Measurements from ENCODE around the gene CCDC148.

The CCDC148 gene

DNA sequence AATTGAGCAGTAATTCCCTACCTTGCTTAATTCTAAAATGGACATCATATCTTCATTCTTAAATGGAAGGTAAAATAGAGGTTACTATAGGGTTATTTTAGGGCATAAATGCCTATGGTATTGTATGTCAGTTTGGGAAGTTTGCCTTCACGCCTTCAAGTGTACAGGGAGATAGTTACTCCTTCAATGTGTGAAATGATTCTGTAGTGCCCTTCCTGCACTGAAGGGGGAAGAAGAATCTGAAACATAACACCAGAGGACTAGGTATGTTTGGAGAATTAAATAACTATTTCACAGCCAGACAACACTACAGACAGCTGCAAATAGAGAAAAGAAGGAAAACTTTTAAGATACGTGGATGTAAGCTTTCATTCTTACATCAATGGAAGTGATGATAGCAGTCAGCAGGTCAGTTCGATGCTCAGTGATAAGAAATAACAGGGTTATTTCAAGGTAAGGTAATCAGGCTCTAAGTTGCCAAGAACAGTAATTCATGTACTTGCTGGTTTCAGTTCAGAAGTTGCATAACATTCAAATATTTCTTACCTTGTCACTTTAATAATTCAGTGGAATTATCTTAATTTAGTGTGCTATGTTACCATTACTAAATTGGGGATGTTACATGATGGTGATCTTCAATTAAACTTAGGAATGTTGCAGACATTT is 4.2 kb upstream of the CCDC148 start:
- no peak overlapping the region for H3K4me3 ChIP-seq (ENCODE audit: low read depth in 1 of 2, low read length in 1 of 2)
- H3K4me1 ChIP-seq (ENCODE audit: control insufficient read depth in 1 of 2, insufficient read depth in 1 of 2, low read depth in 1 of 2, low read length in 1 of 2) = peaks cover 37 to 38% of the 10 kb centered on the region in 2 experiments
- no peaks in the 10 kb centered on the region for H3K36me3 ChIP-seq
- no peak overlapping the region for H3K27ac ChIP-seq
- H3K9me3 ChIP-seq = no peaks in the 10 kb centered on the region
- no peaks in the 10 kb centered on the region for H3K27me3 ChIP-seq
- TF ChIP-seq CTCF (IDR thresholded peaks at IDR 0.05) = no peak

DNA sequence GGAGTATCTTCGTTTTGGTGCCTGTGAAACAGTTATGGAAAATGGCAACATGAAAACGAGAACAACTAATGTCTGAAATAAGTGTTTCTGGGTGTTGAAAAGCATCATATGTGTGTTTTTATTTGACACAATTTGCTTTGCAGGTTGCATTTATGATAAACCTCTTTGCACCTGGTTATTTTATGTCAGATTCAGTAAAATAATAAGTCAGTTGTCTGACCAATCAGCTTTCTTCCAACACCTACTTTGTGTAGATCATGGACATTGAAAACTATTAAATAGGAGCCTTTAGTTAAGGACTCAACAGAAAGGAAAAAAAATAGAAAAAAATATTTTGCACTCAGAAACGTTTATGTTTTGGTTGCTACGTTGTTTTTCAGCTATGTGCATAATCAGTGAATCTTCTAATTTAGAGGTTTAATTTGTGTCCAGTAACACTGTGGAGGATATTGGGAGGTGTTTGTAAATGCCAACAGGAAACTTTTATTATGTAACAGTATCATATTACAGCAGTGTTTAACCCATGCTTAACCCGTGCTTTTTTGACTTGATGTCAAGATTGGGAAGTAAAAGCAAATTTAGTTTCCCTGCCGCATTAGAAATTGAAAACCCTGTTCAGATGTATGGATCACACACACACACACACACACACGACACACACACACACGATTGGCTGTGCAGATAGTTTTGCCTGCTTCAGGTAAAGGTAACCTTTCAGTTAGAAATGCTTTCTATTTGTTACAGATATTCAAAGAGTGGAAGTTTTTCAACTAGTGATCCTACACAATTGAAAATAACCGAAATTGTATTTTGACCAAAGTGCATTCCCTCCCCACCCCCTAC is 2.8 kb upstream of the CCDC148 start:
- Histone ChIP-seq H3K4me3 (ENCODE audit: low read depth in 1 of 2, low read length in 1 of 2) (no peak overlapping the region), H3K4me1 (ENCODE audit: control insufficient read depth in 1 of 2, insufficient read depth in 1 of 2, low read depth in 1 of 2, low read length in 1 of 2) (peaks cover 37 to 39% of the 10 kb centered on the region in 2 experiments), H3K27ac (peak overlapping the region; percentile 9), H3K9me3 (no peaks in the 10 kb centered on the region), H3K36me3 (no peaks in the 10 kb centered on the region), H3K27me3 (peaks cover 12% of the 10 kb centered on the region)
- TF ChIP-seq CTCF (IDR thresholded peaks at IDR 0.05) = no peak

DNA sequence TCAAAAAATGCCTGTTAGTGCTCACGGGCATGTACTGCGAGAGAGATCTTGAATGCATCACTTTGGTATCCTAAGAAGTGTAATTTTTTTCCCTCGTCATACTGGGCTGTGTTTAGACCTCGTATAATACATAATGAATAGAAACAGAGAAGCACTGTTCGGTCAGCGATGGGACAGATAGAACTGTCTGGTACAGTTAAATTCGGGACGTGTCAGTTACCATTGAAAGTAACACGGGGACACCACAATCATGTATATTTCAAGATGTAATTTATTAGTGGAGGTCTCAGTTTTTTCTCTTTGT is 2.0 kb upstream of the CCDC148 start:
- peak overlapping the region; percentile 81 to 85 for H3K4me3 ChIP-seq (ENCODE audit: low read depth in 1 of 2, low read length in 1 of 2)
- H3K9me3 ChIP-seq = no peaks in the 10 kb centered on the region
- no peak for TF ChIP-seq CTCF (IDR thresholded peaks at IDR 0.05)
- H3K4me1 ChIP-seq (ENCODE audit: control insufficient read depth in 1 of 2, insufficient read depth in 1 of 2, low read depth in 1 of 2, low read length in 1 of 2) = peaks cover 37 to 39% of the 10 kb centered on the region in 2 experiments
- H3K27me3 ChIP-seq = peaks cover 17% of the 10 kb centered on the region
- H3K27ac ChIP-seq = peak overlapping the region; percentile 85
- no peaks in the 10 kb centered on the region for H3K36me3 ChIP-seq

- H3K27ac ChIP-seq = peak overlapping the region; percentile 85
- peaks cover 17% of the 10 kb centered on the region for H3K27me3 ChIP-seq
- no peaks in the 10 kb centered on the region for H3K36me3 ChIP-seq
- peak overlapping the region; percentile 81 to 85 for H3K4me3 ChIP-seq (ENCODE audit: low read depth in 1 of 2, low read length in 1 of 2)
- peak; percentile 39 for TF ChIP-seq CTCF (IDR thresholded peaks at IDR 0.05)
- peaks cover 37 to 39% of the 10 kb centered on the region in 2 experiments for H3K4me1 ChIP-seq (ENCODE audit: control insufficient read depth in 1 of 2, insufficient read depth in 1 of 2, low read depth in 1 of 2, low read length in 1 of 2)
- H3K9me3 ChIP-seq = no peaks in the 10 kb centered on the region
Observed at GRCh38 chr2:158457826-158458616, 1.5 kb upstream of the CCDC148 start.

DNA sequence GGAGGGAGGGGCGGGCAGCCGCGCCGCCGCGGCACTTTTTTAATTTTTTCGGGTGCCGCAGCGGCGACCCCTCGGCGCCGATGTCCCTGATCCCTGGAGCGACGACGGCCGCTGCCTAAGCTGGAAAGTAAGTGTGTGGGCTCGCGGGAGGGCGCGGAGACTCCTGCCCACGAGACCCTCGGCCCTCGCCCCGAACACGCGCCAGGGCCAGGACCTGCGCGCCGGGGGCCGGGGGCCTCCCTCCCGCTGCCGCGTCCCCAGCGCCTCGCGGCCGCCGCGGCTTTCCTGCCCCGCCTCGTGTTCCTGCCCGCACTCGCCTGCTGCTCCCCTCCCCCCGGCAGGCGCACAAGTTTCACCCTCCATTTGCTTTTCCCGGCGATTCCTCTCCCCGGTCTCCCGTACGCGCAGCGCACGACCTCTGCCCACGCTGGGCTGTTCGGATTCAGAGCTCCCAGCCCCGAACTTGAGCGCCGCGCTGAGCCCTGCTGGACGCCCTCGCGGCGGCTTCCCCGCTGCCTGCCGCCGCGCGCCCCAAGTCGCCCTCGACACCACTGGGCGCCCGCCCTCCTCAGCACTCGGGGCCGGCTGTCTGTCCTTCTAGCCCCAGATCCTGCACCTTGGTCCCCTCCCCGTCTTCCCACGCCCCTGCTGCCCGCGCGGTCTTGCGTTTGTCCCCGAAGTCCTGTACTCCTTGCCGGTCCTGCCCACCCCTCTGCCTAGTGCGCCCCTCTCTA is 706 bp upstream of the CCDC148 start:
- H3K4me1 ChIP-seq (ENCODE audit: control insufficient read depth in 1 of 2, insufficient read depth in 1 of 2, low read depth in 1 of 2, low read length in 1 of 2) = peaks cover 37 to 39% of the 10 kb centered on the region in 2 experiments
- no peak for TF ChIP-seq CTCF (IDR thresholded peaks at IDR 0.05)
- peaks cover 17% of the 10 kb centered on the region for H3K27me3 ChIP-seq
- peak overlapping the region; percentile 81 to 85 for H3K4me3 ChIP-seq (ENCODE audit: low read depth in 1 of 2, low read length in 1 of 2)
- H3K36me3 ChIP-seq = no peaks in the 10 kb centered on the region
- H3K9me3 ChIP-seq = no peaks in the 10 kb centered on the region
- peak overlapping the region; percentile 85 for H3K27ac ChIP-seq
